RPMI7951 (cell line): ENCODE data around the gene PPP1R14B. TPM values are rescaled to one million over a fixed set of nuclear protein-coding genes. Genes with fewer than 3 reads are reported as not detected.

Experiments used
- DNase-seq: peaks from one replicate; pipeline ENCODE4 v3.0.0-alpha.2; 2012; ENCODE audit warnings: low read depth
- total RNA-seq: library from RNA; depleted of rRNA; stranded (reverse); fragments of >200 nt; shearing (Covaris generic); gene quantifications from 2 replicates; pipeline ENCODE4 v1.2.3, GENCODE V29; 2014

PPP1R14B gene
- total RNA-seq, 1 experiment from 2014 or later, result 418 TPM

GRCh38 chr11:64230985-64231365, 15.8 kb downstream of the PPP1R14B start:
- no peak for DNase-seq

- DNase-seq, result peak; percentile 85
These were observed 16.4 kb downstream of the PPP1R14B start, which contains the start of gene DNAJC4 for GRCh38 chr11:64230171-64230984. DNAJC4 (plus strand) TSS chr11:64230548; CDS start chr11:64230855, 307 bp downstream.

GRCh38 chr11:64229744-64230170, 17.0 kb downstream of the PPP1R14B start:
- no peak for DNase-seq

- DNase-seq, result no peak
These were observed 17.5 kb downstream of the PPP1R14B start for GRCh38 chr11:64229090-64229743.

GRCh38 chr11:64227405-64227956, 19.3 kb downstream of the PPP1R14B start:
- DNase-seq, result no peak

GRCh38 chr11:64226507-64227051, 20.2 kb downstream of the PPP1R14B start:
- peak; percentile 50 for DNase-seq

- peak; percentile 81 for DNase-seq
These were observed 20.9 kb downstream of the PPP1R14B start, which contains the start of the genes NUDT22 and TRPT1 for GRCh38 chr11:64225608-64226506. NUDT22 (plus strand) TSS chr11:64226274; CDS start chr11:64226653, 379 bp downstream. TRPT1 (minus strand) TSS chr11:64226186; CDS start chr11:64225860, 326 bp downstream.

GRCh38 chr11:64224891-64225607, 21.7 kb downstream of the PPP1R14B start:
- peak; percentile 32 for DNase-seq

GRCh38 chr11:64224151-64224890, 22.4 kb downstream of the PPP1R14B start:
- DNase-seq, result peak; percentile 74

- DNase-seq, result no peak
These were observed 23.6 kb downstream of the PPP1R14B start for GRCh38 chr11:64223001-64223651.

- no peak for DNase-seq
These were observed 24.1 kb downstream of the PPP1R14B start for GRCh38 chr11:64222651-64223000.

- no peak for DNase-seq
These were observed 25.9 kb downstream of the PPP1R14B start for GRCh38 chr11:64220798-64221197.

- no peak for DNase-seq
These were observed 26.5 kb downstream of the PPP1R14B start for GRCh38 chr11:64220271-64220670.

- DNase-seq, result no peak
These were observed 27.0 kb downstream of the PPP1R14B start for GRCh38 chr11:64219755-64220154.

- no peak for DNase-seq
These were observed 27.4 kb downstream of the PPP1R14B start for GRCh38 chr11:64219354-64219684.

- DNase-seq, result no peak
These were observed 28.0 kb downstream of the PPP1R14B start for GRCh38 chr11:64218628-64219353.

GRCh38 chr11:64216879-64217278, 29.9 kb downstream of the PPP1R14B start:
- DNase-seq, result no peak

- no peak for DNase-seq
These were observed 35.4 kb downstream of the PPP1R14B start for GRCh38 chr11:64211181-64211872.
